Activated T-helper 1 cell treated with anti-CD3 and anti-CD28 coated beads, Interleukin-12 subunit alpha, Interleukin-12 subunit beta, Interleukin-2, Interleukin-4 antibody, amounts not matched to agents 30 ng/mL and 10 ng/mL and 1 ng/mL, durations not matched to agents 14 hours and 24 hours and 36 hours (primary cell): ENCODE data around the gene SLC37A1. TPM values are rescaled to one million over a fixed set of nuclear protein-coding genes. Genes with fewer than 3 reads are reported as not detected.
"Not testable (repeated sequence)": the region's sequence is repeated elsewhere in the genome, so short reads cannot be mapped to it uniquely, and the experiment has no call there.

Experiments
- DNase-seq: peaks from one replicate; pipeline ENCODE4 v3.0.0; 2021; ENCODE audit warnings: low spot score
- H3K27ac Mint-ChIP-seq: one replicate; pipeline ENCODE4 v1.8.0; 2021; ENCODE audit warnings: mild to moderate bottlenecking, mixed read lengths
- H3K27me3 Mint-ChIP-seq: one replicate; pipeline ENCODE4 v1.8.0; 2022; ENCODE audit warnings: mild to moderate bottlenecking, moderate library complexity, mixed read lengths; ENCODE audit not compliant: insufficient read depth
- H3K36me3 Mint-ChIP-seq: one replicate; pipeline ENCODE4 v1.8.0; 2021; ENCODE audit warnings: low read depth, mixed read lengths
- H3K4me1 Mint-ChIP-seq: one replicate; pipeline ENCODE4 v1.8.0; 2021; ENCODE audit warnings: low read depth, mixed read lengths
- H3K4me3 Mint-ChIP-seq: one replicate; pipeline ENCODE4 v1.8.0; 2021; ENCODE audit warnings: mild to moderate bottlenecking, moderate library complexity, mixed read lengths
- H3K9me3 Mint-ChIP-seq: one replicate; pipeline ENCODE4 v1.8.0; 2021; ENCODE audit warnings: mixed read lengths
- intact Hi-C: fragments of 100-400 bp; cut with micrococcal nuclease; formaldehyde crosslinking; loops from one replicate; pipeline ENCODE4 v1.15.1; 2024
- total RNA-seq: library from RNA; stranded (reverse); gene quantifications from 2 replicates; pipeline ENCODE4 v1.2.3, GENCODE V29; 2022

The SLC37A1 gene
- total RNA-seq, 1 donor from 2014 or later = 25.0 TPM

DNA sequence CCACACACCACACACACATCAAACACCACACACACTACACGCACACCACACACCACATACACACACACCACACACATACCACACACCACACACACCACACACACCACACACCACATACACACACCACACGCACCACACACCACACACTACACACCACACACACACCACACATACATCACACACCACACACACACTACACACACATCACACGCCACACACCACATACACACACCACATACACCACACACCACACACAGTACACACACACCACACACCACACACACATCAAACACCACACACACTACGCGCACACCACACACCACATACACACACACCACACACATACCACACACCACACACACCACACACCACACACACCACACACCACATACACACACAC is 101.7 kb downstream of the SLC37A1 start:
- intact Hi-C loops = loop anchor here (2.0 kb wide), 1 partner anchor 23 kb away; no protein-coding TSS in a partner anchor
- not testable (repeated sequence) for H3K4me1 Mint-ChIP-seq, DNase-seq, H3K27ac Mint-ChIP-seq, H3K4me3 Mint-ChIP-seq, H3K36me3 Mint-ChIP-seq
- Mint-ChIP-seq H3K9me3 (peaks cover 10% of the 10 kb centered on the region), H3K27me3 (peaks cover 21% of the 10 kb centered on the region)

DNA sequence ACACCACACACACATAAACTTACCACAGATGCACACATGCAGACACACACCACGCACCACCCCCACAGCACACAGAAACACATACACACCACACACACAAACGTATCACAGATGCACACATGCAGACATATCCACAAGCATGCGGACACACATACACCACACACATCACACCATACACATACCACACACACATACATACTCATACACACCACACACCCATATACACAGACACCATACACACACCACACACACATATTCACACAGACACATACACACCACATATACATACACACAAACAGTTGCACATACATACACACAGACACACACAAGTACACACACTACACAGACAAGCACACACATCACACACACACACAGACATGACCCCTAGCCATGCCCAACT is 102.3 kb downstream of the SLC37A1 start:
- Mint-ChIP-seq H3K27ac (no peak overlapping the region), H3K4me3 (no peak overlapping the region), H3K9me3 (peaks cover 10% of the 10 kb centered on the region), H3K36me3 (peaks cover 2% of the 10 kb centered on the region), H3K4me1 (no peaks in the 10 kb centered on the region), H3K27me3 (peaks cover 21% of the 10 kb centered on the region)
- DNase-seq = no peak
- intact Hi-C loops = loop anchor here (2.0 kb wide), 1 partner anchor 23 kb away; no protein-coding TSS in a partner anchor

DNA sequence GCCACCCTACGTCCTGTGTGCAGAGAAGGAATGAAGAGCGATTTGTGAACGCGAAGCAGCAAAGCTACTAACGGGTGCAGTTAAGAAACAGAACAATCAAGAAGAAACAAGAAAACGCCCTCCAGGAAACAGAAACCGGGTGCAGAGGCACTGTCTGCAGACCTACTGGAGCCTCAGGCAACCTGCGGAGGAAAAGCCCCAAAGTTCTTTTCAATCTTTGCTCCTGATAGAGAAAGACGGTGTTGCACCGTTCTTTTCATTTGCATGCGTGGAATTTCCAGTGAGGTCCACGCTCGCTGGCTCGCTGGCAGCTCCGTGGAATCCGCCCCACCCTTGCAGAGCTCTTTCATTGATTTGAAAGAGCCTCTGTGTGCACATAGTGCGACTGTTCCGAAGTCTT is 102.8 kb downstream of the SLC37A1 start:
- Mint-ChIP-seq H3K27me3 (peaks cover 21% of the 10 kb centered on the region), H3K4me1 (no peaks in the 10 kb centered on the region), H3K27ac (no peak overlapping the region), H3K4me3 (no peak overlapping the region), H3K36me3 (peaks cover 2% of the 10 kb centered on the region), H3K9me3 (peaks cover 10% of the 10 kb centered on the region)
- intact Hi-C loops = no loop called here
- DNase-seq = peak; percentile 18

DNA sequence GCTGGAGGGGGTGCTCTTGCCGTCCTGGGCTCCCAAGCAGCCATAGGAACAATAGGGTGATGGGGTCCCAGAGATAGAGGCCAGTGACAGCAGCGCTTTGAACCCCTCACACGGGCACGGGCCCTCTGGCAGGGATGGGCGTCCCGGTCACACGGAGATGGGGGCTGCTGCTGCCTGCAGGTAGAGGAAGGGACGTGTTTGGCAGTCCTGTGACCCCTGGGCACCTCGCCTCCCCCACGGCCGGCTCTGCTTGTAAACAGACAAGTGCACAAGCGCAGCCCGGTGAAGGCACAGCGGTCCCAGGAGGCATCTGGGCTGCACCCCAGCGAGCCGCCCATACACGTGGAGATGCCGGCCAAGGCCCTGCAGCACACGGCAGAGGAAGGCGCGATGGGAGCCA is 103.3 kb downstream of the SLC37A1 start:
- peaks cover 2% of the 10 kb centered on the region for H3K36me3 Mint-ChIP-seq
- H3K9me3 Mint-ChIP-seq = peaks cover 8% of the 10 kb centered on the region
- intact Hi-C loops = no loop called here
- DNase-seq = no peak
- H3K4me1 Mint-ChIP-seq = no peaks in the 10 kb centered on the region
- no peak overlapping the region for H3K4me3 Mint-ChIP-seq
- no peak overlapping the region for H3K27ac Mint-ChIP-seq
- H3K27me3 Mint-ChIP-seq = peaks cover 21% of the 10 kb centered on the region

DNA sequence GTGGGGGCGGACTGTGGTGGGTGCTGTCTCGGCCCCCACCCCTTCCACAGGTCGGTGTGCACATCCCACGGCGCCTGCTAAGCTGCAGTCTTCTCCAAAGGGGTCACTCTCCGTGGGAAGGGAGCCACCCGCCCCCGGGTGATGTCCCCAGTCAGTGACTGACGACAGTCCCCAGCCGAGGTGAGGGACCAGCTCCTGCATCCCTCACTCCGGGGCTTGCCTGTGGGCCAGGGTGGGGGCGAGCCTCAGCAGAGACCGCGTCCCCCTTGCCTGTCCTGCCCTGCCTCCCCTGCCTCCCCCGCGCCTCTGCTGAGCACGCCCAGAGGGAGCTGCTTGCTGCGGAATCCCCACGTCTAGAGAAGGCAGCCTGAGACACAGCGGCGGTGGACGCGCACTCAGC is 103.8 kb downstream of the SLC37A1 start:
- DNase-seq = no peak
- intact Hi-C loops = no loop called here
- Mint-ChIP-seq H3K4me1 (no peaks in the 10 kb centered on the region), H3K27me3 (peaks cover 21% of the 10 kb centered on the region), H3K27ac (no peak overlapping the region), H3K4me3 (no peak overlapping the region), H3K9me3 (peaks cover 2% of the 10 kb centered on the region), H3K36me3 (no peaks in the 10 kb centered on the region)

DNA sequence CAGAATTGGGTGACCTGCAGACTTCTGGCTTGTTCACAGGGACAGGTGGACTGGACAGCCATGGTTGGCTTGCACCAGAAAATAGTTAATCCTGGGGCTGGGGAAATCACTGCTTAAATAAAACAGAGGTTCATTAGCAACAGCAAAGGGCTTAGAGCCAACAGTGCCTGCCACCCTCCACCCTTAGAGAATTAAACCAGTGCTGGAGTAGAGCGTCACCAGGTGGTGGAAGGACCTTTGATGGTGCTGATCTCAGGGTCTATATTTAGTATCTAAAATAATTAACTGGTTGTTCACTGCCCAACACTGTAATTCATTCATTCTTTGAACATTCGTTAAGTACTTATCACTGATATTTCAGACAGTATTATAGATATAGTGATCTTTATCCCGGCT is 105.1 kb downstream of the SLC37A1 start:
- no peak for DNase-seq
- no peaks in the 10 kb centered on the region for H3K36me3 Mint-ChIP-seq
- no peak overlapping the region for H3K27ac Mint-ChIP-seq
- no peaks in the 10 kb centered on the region for H3K9me3 Mint-ChIP-seq
- H3K4me1 Mint-ChIP-seq = no peaks in the 10 kb centered on the region
- intact Hi-C loops = no loop called here
- peaks cover 15% of the 10 kb centered on the region for H3K27me3 Mint-ChIP-seq
- H3K4me3 Mint-ChIP-seq = no peak overlapping the region

DNA sequence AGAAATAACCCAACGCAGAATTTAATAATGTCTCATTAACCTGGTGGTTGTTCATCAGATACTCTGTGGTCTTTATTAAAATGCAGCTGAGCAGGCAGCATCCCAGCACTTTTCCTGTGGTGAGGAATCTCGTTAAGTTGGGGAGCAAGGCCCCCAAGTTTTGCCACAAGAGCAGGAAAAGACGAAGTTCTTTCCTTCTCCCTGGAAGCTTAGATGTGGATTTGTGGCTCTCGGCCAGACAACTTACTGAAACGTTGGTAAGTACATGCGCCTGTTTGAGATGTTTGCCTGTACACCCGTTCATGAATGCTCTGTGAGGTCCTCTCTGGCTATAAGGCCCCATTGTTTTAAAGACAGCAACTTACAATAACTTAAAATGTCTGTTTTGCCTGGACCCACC is 105.5 kb downstream of the SLC37A1 start:
- H3K4me3 Mint-ChIP-seq = no peak overlapping the region
- DNase-seq = no peak
- no peak overlapping the region for H3K27ac Mint-ChIP-seq
- intact Hi-C loops = no loop called here
- H3K4me1 Mint-ChIP-seq = no peaks in the 10 kb centered on the region
- H3K27me3 Mint-ChIP-seq = peaks cover 15% of the 10 kb centered on the region
- no peaks in the 10 kb centered on the region for H3K9me3 Mint-ChIP-seq
- H3K36me3 Mint-ChIP-seq = no peaks in the 10 kb centered on the region

DNA sequence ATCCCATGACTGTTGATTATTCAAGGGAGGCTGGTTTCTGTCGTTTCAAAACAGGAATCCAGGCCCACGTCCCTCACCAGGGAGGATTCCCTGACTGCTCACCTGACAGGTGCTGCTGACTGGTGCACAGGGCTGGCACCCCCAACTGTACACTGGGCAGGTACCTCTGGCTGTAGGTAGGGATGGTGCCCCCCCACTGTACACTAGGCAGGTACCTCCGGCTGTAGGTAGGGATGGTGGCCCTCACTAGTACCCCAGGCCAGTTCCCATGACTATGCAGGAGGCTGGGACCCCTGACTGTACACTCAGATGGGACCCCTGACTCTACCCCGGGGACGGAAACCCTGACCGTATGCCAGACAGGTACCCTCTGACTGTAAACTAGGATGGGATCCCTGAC is 106.2 kb downstream of the SLC37A1 start:
- intact Hi-C loops = no loop called here
- no peak for DNase-seq
- H3K27ac Mint-ChIP-seq = no peak overlapping the region
- no peak overlapping the region for H3K4me3 Mint-ChIP-seq
- H3K9me3 Mint-ChIP-seq = no peaks in the 10 kb centered on the region
- H3K36me3 Mint-ChIP-seq = no peaks in the 10 kb centered on the region
- no peaks in the 10 kb centered on the region for H3K4me1 Mint-ChIP-seq
- H3K27me3 Mint-ChIP-seq = peaks cover 18% of the 10 kb centered on the region

DNA sequence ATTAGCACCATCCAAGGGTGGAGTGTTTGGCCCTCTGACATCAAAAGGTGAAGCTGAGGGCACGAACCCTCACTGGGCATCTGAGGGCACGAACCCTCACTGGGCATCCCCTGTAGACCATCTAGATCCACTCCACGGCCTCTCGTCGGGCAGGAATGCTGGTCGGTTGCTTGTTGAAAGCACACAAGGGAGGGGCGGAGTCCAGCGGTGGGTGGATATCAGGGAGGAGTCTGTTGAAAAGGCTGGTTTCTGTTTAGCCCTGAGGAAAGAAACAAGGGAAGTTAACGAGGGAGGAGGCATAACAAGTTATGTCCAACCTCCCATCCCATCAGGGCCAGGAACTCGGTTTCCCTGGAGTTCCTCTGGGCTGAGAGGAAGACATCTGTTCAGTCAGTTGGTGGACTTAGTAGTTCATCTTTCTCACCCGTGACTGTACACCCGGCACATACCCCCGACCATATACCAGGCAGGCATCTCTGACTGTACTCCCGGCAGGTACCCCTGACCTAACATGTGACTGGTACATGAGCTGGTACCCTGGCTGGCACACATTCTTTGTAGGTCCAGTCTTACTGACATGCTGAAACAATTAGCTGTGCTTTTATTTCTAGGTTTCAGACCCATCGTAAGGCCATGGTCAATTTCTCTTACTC is 107.6 kb downstream of the SLC37A1 start:
- intact Hi-C loops = no loop called here
- no peak for DNase-seq
- Mint-ChIP-seq H3K4me1 (no peaks in the 10 kb centered on the region), H3K27me3 (peaks cover 23% of the 10 kb centered on the region), H3K4me3 (no peak overlapping the region), H3K9me3 (no peaks in the 10 kb centered on the region), H3K36me3 (no peaks in the 10 kb centered on the region), H3K27ac (no peak overlapping the region)

DNA sequence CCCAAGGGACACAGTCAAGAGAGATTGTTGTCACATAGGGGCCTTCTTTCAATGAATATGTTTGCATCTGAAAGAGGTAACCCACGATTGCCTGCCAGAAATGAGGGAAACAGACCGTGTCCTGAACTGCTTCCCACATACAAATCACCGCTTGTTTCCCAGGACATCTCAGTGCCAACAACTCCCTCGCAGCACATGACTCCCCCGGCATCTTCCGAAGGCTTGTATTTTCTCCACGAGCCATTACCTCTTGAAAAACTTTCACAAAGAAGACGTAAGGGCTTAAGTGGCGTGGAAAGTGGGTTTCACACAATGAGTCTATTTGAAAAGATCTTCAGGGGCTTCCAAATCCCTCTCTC is 108.1 kb downstream of the SLC37A1 start:
- intact Hi-C loops = no loop called here
- Mint-ChIP-seq H3K4me1 (no peaks in the 10 kb centered on the region), H3K4me3 (no peak overlapping the region), H3K27me3 (peaks cover 23% of the 10 kb centered on the region), H3K9me3 (no peaks in the 10 kb centered on the region), H3K27ac (no peak overlapping the region), H3K36me3 (no peaks in the 10 kb centered on the region)
- no peak for DNase-seq

DNA sequence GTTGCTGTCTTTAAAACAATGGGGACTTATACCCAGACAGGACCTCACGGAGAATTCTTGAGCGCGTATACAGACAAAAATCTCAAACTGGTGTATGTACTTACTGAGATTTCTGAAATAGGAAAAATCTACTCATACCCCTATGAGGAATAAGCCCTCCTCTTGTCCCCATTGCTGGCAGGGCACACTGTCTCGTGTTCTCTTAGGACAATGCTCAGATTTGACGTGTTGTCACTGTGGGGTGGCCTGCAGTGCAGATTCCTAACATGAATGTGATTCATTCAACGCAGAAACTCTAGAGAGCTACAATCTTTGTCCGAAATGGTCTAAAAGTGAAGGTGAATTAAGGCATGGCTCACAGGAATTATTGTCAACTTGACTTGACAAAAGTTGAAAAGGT is 108.6 kb downstream of the SLC37A1 start:
- Mint-ChIP-seq H3K36me3 (no peaks in the 10 kb centered on the region), H3K4me3 (no peak overlapping the region), H3K27me3 (peaks cover 23% of the 10 kb centered on the region), H3K9me3 (no peaks in the 10 kb centered on the region), H3K27ac (no peak overlapping the region), H3K4me1 (no peaks in the 10 kb centered on the region)
- intact Hi-C loops = no loop called here
- no peak for DNase-seq

DNA sequence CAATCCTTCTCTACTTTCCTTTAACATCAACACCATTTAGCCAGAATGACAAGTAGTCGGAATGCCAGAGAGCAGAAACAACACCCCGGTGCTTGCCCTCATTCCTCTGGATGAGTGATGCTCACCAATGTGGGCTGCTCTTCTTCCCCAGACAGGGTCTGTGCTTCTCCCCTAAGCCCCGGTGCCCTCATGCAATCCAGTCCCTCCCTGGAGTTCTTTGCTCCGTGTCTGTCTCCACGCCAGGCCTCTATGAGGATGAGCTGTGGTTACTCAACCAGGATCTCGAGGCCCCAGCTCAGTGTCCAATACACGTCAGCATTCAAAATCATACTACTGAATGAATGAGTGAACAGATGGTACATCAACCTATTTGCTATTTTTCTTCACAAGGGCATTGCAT is 110.0 kb downstream of the SLC37A1 start:
- Mint-ChIP-seq H3K36me3 (no peaks in the 10 kb centered on the region), H3K4me3 (no peak overlapping the region), H3K4me1 (no peaks in the 10 kb centered on the region), H3K27ac (no peak overlapping the region), H3K27me3 (peaks cover 14% of the 10 kb centered on the region), H3K9me3 (no peaks in the 10 kb centered on the region)
- no peak for DNase-seq
- intact Hi-C loops = no loop called here

DNA sequence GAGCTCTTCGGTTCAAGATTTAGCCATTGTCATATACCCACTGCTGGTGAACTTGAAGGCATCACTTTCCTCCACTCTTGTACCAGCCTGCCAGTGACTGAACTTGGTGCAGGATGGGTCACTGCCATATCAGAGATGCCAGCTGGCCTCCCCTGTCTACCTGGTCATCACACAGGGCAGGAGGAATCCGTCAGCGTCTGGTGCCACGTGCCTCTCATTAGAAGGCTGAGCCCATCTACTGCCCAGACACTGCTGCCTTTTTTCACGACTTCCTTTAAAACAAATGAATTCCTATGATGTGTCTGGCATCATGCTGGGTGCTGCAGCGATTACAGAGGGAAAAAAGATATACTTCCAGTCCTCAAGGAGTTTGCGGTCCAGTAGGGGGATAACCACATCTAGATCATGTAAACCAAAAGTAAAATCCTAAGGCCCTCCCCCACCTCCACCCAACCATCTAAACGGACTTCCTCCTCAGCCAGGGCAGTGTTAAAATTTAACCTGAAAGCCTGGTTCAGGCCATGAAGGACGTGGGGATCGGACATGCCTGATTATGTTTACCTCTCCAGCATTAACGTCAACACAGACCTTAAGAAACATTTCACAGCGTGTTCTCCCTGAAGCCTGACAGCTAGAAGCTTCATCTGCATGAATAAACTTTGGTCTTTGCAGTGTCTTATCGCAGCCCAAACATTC is 110.6 kb downstream of the SLC37A1 start:
- Mint-ChIP-seq H3K27ac (no peak overlapping the region), H3K9me3 (no peaks in the 10 kb centered on the region), H3K4me1 (no peaks in the 10 kb centered on the region), H3K27me3 (peaks cover 14% of the 10 kb centered on the region), H3K36me3 (no peaks in the 10 kb centered on the region), H3K4me3 (no peak overlapping the region)
- no peak for DNase-seq
- intact Hi-C loops = no loop called here
